Measurements from ENCODE around the gene RNU2-1.
"Not testable (repeated sequence)": the region's sequence is repeated elsewhere in the genome, so short reads cannot be mapped to it uniquely, and the experiment has no call there.

The RNU2-1 gene

DNA sequence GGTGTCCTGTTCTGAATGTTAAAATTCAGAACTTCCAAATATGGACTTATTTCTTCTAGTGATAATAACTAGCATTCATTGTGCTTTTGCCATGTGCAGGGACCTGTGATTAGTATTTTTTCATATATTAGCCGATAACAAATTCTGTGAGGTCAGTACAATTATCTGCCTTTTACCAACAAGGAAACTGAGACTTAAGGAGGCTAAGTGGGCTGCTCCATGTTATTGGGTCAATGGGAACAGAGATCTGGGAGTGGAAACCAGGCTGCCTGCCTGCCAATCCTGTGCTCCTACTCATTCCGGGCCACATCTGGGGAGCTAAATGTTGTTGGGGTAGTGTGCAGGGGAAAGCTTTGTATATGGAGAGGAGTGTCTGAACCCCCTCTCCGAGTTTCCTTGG lies 18.4 kb downstream of the RNU2-1 start:
- DNase-seq = no peak

GRCh38 chr17:43213545-43213944 lies 20.2 kb downstream of the RNU2-1 start:
- DNase-seq = no peak

GRCh38 chr17:43212641-43213490 lies 20.9 kb downstream of the RNU2-1 start:
- DNase-seq = no peak

GRCh38 chr17:43211480-43212402 lies 22.0 kb downstream of the RNU2-1 start, which contains the start of gene TMEM106A:
TSS of gene TMEM106A (plus strand) at chr17:43211875. CDS start at chr17:43213042, 1,167 bp downstream.
- peak; percentile 74 for DNase-seq

DNA sequence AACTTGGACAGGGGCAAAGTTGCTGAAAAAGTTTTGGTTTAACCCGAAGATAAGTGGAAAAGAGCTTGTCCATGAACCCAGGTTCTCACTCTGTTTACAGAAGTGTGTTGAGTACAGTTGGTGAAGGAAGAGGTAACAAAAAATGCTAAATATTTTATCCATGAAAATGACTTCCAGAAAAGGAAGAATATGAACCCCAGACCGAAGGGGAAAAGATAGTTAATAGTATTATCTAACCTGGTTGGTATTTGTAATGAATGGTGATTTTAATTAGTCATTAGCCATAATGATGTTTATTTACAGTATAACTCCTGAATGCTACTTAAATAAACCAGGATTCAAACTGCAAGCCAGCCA lies 22.7 kb downstream of the RNU2-1 start:
- no peak for DNase-seq

DNA sequence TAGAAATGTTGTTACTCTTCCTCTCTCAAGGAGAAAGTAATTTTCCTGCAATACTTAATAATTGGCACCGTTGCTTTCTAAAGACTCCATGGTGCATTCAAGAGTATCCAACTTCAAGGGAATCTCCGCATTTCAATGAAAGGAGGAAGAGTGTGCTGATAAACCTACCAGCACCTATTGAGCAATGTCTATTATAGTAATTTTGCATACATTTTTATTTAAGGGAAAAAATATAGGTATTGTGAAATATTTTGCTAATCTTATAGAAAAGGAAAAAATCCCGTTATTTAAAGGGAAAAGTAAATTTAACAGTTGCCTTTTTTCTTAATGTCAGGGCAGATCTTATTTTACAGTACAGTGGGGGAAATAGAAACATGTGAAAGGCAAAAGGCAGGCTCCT lies 23.2 kb downstream of the RNU2-1 start:
- DNase-seq = no peak

GRCh38 chr17:43203013-43203412 lies 30.8 kb downstream of the RNU2-1 start:
- not testable (repeated sequence) for DNase-seq

DNA sequence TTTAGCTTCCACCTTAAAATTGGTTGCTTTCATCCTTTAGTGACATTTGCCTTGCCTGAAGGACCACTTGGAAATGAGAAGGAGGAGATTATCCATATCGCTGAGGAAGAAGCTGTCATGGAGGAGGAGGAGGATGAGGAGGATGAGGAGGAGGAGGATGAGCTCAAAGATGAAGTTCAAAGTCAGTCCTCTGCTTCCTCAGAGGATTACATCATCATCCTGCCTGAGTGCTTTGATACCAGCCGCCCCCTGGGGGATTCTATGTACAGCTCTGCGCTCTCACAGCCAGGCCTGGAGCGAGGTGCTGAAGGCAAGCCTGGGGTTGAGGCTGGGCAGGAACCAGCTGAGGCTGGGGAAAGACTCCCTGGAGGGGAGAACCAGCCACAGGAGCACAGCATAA lies 33.6 kb downstream of the RNU2-1 start:
- no peak for DNase-seq

- DNase-seq = no peak
Measured at GRCh38 chr17:43199633-43200032, 34.1 kb downstream of the RNU2-1 start.

- DNase-seq = no peak
Measured at GRCh38 chr17:43193251-43193650, 40.5 kb downstream of the RNU2-1 start.

GRCh38 chr17:43186656-43187055 lies 47.1 kb downstream of the RNU2-1 start:
- not testable (repeated sequence) for DNase-seq

GRCh38 chr17:43183921-43184320 lies 49.9 kb downstream of the RNU2-1 start:
- DNase-seq = no peak
